Cardiac muscle cell (in vitro differentiated cells and primary cell): ENCODE data around the gene NEURL1B. TPM values are rescaled to one million over a fixed set of nuclear protein-coding genes. Genes with fewer than 3 reads are reported as not detected.

ENCODE experiments used
- DNase-seq, 2 donors: peaks; one replicate each; pipeline versions ENCODE4 v3.0.0 to v3.0.0-alpha.2; 2010 to 2017; ENCODE audit warnings: low read depth in 1 of 2, low spot score in 1 of 2
- H3K27ac ChIP-seq: fragments of 200-600 bp; sonication (generic); 2 replicates; pipeline ENCODE4 v1.5.1; 2016
- H3K27me3 ChIP-seq: fragments of 200-600 bp; sonication (generic); 2 replicates; pipeline ENCODE4 v1.6.0; 2016; ENCODE audit warnings: control low read depth
- H3K36me3 ChIP-seq: fragments of 200-600 bp; sonication (generic); 2 replicates; pipeline ENCODE4 v1.5.1; 2016; ENCODE audit warnings: control low read depth
- H3K4me1 ChIP-seq: fragments of 200-600 bp; sonication (generic); 2 replicates; pipeline ENCODE4 v1.8.1; 2017; ENCODE audit warnings: low read depth, mild to moderate bottlenecking, mixed run types
- H3K4me3 ChIP-seq: fragments of 200-600 bp; sonication (generic); 2 replicates; pipeline ENCODE4 v1.5.1; 2016; ENCODE audit warnings: mild to moderate bottlenecking
- H3K9me3 ChIP-seq: fragments of 200-600 bp; sonication (generic); 2 replicates; pipeline ENCODE4 v1.5.1; 2017; ENCODE audit warnings: low read depth, mild to moderate bottlenecking, control low read depth
- polyA plus RNA-seq: library from polyadenylated mRNA; unstranded; fragments of >200 nt; fragmentation: Nextera tagmentation; extraction: Ambion mirVana; gene quantifications from 2 replicates; pipeline ENCODE4 v1.2.1, GENCODE V29; 2016
- total RNA-seq: library from RNA; depleted of rRNA; stranded (reverse); fragments of >200 nt; gene quantifications from 2 replicates; pipeline ENCODE4 v1.2.3, GENCODE V29; 2016
- TF ChIP-seq, protein P1 (sequence below): IDR thresholded peaks from 2 replicates; pipeline ENCODE4 v1.5.1; 2012; ENCODE audit warnings: low read depth, mild to moderate bottlenecking, low read length

NEURL1B gene
- total and polyA plus RNA-seq, 2 experiments from 2014 or later, result 4.6 to 55.8 TPM

DNA sequence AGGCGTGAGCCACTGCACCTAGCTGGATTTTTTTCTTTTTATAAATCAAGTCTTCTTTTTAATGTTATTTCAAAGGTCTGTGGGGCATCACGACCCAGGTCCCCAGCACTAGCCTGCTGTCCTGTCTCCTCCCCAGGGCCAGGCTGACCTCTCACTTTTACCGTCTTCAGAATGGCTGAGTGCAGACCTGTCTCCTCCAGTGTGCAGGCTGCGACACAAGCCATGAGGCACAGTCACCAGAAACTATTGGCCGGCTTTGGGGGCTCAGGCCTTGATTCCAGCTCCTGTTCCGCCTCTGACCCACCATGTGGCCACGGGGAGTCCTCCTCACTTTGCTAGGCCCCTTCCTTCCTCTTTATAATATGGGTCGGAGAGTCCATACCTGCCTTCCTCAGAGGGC is 46.6 kb upstream of the NEURL1B start:
- H3K27me3 ChIP-seq, result no peaks in the 10 kb centered on the region
- H3K4me3 ChIP-seq, result no peak overlapping the region
- H3K9me3 ChIP-seq, result no peaks in the 10 kb centered on the region
- H3K27ac ChIP-seq, result no peak overlapping the region
- H3K4me1 ChIP-seq, result no peaks in the 10 kb centered on the region
- TF ChIP-seq, protein P1, sequence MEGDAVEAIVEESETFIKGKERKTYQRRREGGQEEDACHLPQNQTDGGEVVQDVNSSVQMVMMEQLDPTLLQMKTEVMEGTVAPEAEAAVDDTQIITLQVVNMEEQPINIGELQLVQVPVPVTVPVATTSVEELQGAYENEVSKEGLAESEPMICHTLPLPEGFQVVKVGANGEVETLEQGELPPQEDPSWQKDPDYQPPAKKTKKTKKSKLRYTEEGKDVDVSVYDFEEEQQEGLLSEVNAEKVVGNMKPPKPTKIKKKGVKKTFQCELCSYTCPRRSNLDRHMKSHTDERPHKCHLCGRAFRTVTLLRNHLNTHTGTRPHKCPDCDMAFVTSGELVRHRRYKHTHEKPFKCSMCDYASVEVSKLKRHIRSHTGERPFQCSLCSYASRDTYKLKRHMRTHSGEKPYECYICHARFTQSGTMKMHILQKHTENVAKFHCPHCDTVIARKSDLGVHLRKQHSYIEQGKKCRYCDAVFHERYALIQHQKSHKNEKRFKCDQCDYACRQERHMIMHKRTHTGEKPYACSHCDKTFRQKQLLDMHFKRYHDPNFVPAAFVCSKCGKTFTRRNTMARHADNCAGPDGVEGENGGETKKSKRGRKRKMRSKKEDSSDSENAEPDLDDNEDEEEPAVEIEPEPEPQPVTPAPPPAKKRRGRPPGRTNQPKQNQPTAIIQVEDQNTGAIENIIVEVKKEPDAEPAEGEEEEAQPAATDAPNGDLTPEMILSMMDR, result no peak
- DNase-seq, result no peak
- no peaks in the 10 kb centered on the region for H3K36me3 ChIP-seq

DNA sequence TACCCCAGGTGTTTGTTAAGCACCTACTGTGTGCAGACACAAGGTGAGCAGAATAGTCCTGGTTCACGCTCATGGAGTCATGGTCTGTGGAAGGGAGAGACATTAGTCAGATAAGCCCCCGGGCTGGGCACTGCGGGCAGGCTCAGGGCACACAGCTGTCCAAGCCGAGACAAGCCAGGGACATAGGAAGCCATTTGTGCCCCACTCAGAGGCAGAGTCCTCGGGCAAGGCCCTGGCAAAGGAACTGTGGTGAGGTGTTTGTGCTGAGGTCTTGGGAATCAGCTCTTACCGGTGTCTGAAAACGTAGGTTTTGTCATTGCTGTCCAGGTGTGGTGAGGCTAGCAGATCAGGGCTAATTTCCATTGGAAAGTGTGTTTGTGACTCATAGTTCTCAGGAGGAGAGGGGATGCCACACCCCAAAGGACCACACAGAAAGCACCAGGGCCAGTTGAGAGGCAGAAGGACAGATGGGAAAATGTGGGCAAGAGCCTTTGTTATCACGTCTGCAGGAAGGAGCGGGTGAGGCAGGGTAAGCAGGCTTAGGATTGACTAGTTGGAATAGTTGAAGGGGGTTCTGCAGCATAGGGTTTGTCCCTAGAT is 46.1 kb upstream of the NEURL1B start:
- Histone ChIP-seq H3K4me3 (no peak overlapping the region), H3K27me3 (no peaks in the 10 kb centered on the region), H3K27ac (no peak overlapping the region), H3K4me1 (no peaks in the 10 kb centered on the region), H3K9me3 (no peaks in the 10 kb centered on the region), H3K36me3 (no peaks in the 10 kb centered on the region)
- DNase-seq, result no peak
- TF ChIP-seq, protein P1, result no peak

- Histone ChIP-seq H3K27ac (no peak overlapping the region), H3K4me3 (no peak overlapping the region), H3K9me3 (no peaks in the 10 kb centered on the region), H3K4me1 (peaks cover 5% of the 10 kb centered on the region), H3K27me3 (no peaks in the 10 kb centered on the region), H3K36me3 (no peaks in the 10 kb centered on the region)
- DNase-seq, result no peak
- TF ChIP-seq, protein P1, result no peak
These were observed 45.2 kb upstream of the NEURL1B start for GRCh38 chr5:172595596-172596455.

DNA sequence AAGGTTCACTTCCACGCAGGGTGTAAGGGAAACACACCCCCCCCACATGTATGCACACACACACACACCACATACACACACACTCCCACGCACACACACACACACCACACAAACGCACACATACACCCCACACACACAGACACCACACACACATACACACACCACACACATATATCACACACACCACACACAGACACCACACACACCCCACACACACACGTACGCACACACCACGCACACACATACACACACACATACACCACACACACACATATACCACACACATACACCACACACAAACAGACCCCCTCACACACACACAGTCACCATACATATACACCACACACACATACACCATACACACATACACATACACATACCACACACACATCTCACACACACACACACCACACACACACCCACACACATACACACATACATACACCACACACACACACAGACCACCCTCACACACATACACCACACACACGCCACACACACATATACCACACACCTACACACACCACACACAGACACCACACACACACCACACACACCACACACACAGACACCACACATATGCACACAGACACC is 44.3 kb upstream of the NEURL1B start:
- Histone ChIP-seq H3K27me3 (no peaks in the 10 kb centered on the region), H3K4me3 (no peak overlapping the region), H3K4me1 (peaks cover 5% of the 10 kb centered on the region), H3K36me3 (no peaks in the 10 kb centered on the region), H3K9me3 (no peaks in the 10 kb centered on the region), H3K27ac (no peak overlapping the region)
- no peak for DNase-seq
- TF ChIP-seq, protein P1, result no peak

- no peak for DNase-seq
- no peak overlapping the region for H3K4me3 ChIP-seq
- H3K4me1 ChIP-seq, result peaks cover 5% of the 10 kb centered on the region
- H3K9me3 ChIP-seq, result no peaks in the 10 kb centered on the region
- TF ChIP-seq, protein P1, result no peak
- no peak overlapping the region for H3K27ac ChIP-seq
- H3K27me3 ChIP-seq, result no peaks in the 10 kb centered on the region
- no peaks in the 10 kb centered on the region for H3K36me3 ChIP-seq
These were observed 43.3 kb upstream of the NEURL1B start for GRCh38 chr5:172597755-172598155.
